ENCODE measurements around the gene PCBD1.

- TF ChIP-seq ZNF274 (IDR thresholded peaks at IDR 0.05; ENCODE audit: low read depth, low read length) (no peak), SUZ12 (IDR thresholded peaks at IDR 0.05; ENCODE audit: extremely low read depth, insufficient read depth, insufficient read length) (no peak)
Observed at GRCh38 chr10:70850097-70850496, 38.3 kb downstream of the PCBD1 start.

Measured in NT2/D1 (cell line).